OCI-LY1 (cell line): ENCODE data around the gene ZNF562.

Experiments
- H2AFZ ChIP-seq: fragments of 200-600 bp; sonication (generic), shearing (Covaris generic); 2 replicates; pipeline ENCODE4 v1.6.0; 2014; ENCODE audit warnings: antibody characterized with exemption, mild to moderate bottlenecking, low read length
- H3F3A ChIP-seq: fragments of 200-600 bp; sonication (generic), shearing (Covaris generic); 2 replicates; pipeline ENCODE4 v1.6.0; 2014; ENCODE audit warnings: mild to moderate bottlenecking, antibody characterized with exemption, low read length, moderate library complexity; ENCODE audit not compliant: insufficient read depth
- H3K27ac ChIP-seq: fragments of 200-600 bp; sonication (generic); 2 replicates; pipeline ENCODE4 v1.5.1; 2014; ENCODE audit warnings: low read length, mixed run types, mild to moderate bottlenecking, low read depth; ENCODE audit not compliant: poor library complexity, severe bottlenecking
- H3K27me3 ChIP-seq: fragments of 200-600 bp; sonication (generic); 2 replicates; pipeline ENCODE4 v1.6.0; 2014; ENCODE audit warnings: antibody characterized with exemption, mild to moderate bottlenecking, low read length, moderate library complexity; ENCODE audit not compliant: insufficient read depth
- H3K36me3 ChIP-seq: fragments of 200-600 bp; sonication (generic); 2 replicates; pipeline ENCODE4 v1.6.1; 2014; ENCODE audit warnings: mild to moderate bottlenecking, antibody characterized with exemption, low read length, moderate library complexity, mixed read lengths; ENCODE audit not compliant: insufficient read depth
- H3K4me1 ChIP-seq: fragments of 200-600 bp; sonication (generic); 2 replicates; pipeline ENCODE4 v1.5.1; 2014; ENCODE audit warnings: mild to moderate bottlenecking, low read length, moderate library complexity; ENCODE audit not compliant: insufficient read depth, severe bottlenecking
- H3K4me2 ChIP-seq: fragments of 200-600 bp; sonication (generic), shearing (Covaris generic); 2 replicates; pipeline ENCODE4 v1.6.1; 2014; ENCODE audit warnings: low read length
- H3K4me3 ChIP-seq: fragments of 200-600 bp; sonication (generic); 2 replicates; pipeline ENCODE4 v1.5.1; 2014; ENCODE audit warnings: low read length, low read depth, mild to moderate bottlenecking, mixed read lengths; ENCODE audit not compliant: poor library complexity, severe bottlenecking
- H3K79me2 ChIP-seq: fragments of 200-600 bp; shearing (Covaris generic); 2 replicates; pipeline ENCODE4 v1.6.1; 2016; ENCODE audit warnings: mixed run types, low read length, mixed read lengths; ENCODE audit not compliant: insufficient read depth
- H3K9ac ChIP-seq: fragments of 200-600 bp; sonication (generic), shearing (Covaris generic); 2 replicates; pipeline ENCODE4 v1.6.1; 2014; ENCODE audit warnings: mild to moderate bottlenecking, low read length, mixed read lengths
- H3K9me2 ChIP-seq: fragments of 200-600 bp; sonication (generic), shearing (Covaris generic); 2 replicates; pipeline ENCODE4 v1.6.1; 2014; ENCODE audit warnings: low read depth, mild to moderate bottlenecking, low read length, mixed read lengths
- H3K9me3 ChIP-seq: fragments of 200-600 bp; shearing (Covaris generic); 2 replicates; pipeline ENCODE4 v1.6.1; 2014; ENCODE audit warnings: low read length, mixed read lengths
- H4K20me1 ChIP-seq: fragments of 200-600 bp; sonication (generic), shearing (Covaris generic); 2 replicates; pipeline ENCODE4 v1.6.0; 2016; ENCODE audit warnings: mild to moderate bottlenecking, low read length; ENCODE audit not compliant: insufficient read depth
- CTCF ChIP-seq: fragments of 200-600 bp; sonication (generic), shearing (Covaris generic); IDR thresholded peaks from 2 replicates; pipeline ENCODE4 v1.5.1; 2017; ENCODE audit warnings: mild to moderate bottlenecking, antibody characterized with exemption, low read length, moderate library complexity, mixed read lengths
- EZH2 ChIP-seq: fragments of 200-600 bp; sonication (generic), shearing (Covaris generic); IDR thresholded peaks from 2 replicates; pipeline ENCODE4 v1.8.0; 2017; ENCODE audit warnings: borderline replicate concordance, mixed run types, mild to moderate bottlenecking, antibody characterized with exemption, low read length, moderate library complexity, mixed read lengths

Gene ZNF562

GRCh38 chr19:9645472-9645871 is 29.4 kb downstream of the ZNF562 start:
- no peaks in the 10 kb centered on the region for H4K20me1 ChIP-seq
- H3K79me2 ChIP-seq, result no peaks in the 10 kb centered on the region

GRCh38 chr19:9644472-9644871 is 30.4 kb downstream of the ZNF562 start:
- H3F3A ChIP-seq, result no peaks in the 10 kb centered on the region
- TF ChIP-seq CTCF, result no peak
- no peaks in the 10 kb centered on the region for H3K9me3 ChIP-seq
- no peaks in the 10 kb centered on the region for H3K27me3 ChIP-seq
- no peak overlapping the region for H3K27ac ChIP-seq
- H3K4me3 ChIP-seq, result no peak overlapping the region
- H3K4me1 ChIP-seq, result no peaks in the 10 kb centered on the region
- no peak overlapping the region for H2AFZ ChIP-seq
- no peak overlapping the region for H3K9ac ChIP-seq
- no peaks in the 10 kb centered on the region for H4K20me1 ChIP-seq
- no peaks in the 10 kb centered on the region for H3K9me2 ChIP-seq
- H3K79me2 ChIP-seq, result no peaks in the 10 kb centered on the region
- peaks cover 19% of the 10 kb centered on the region for H3K36me3 ChIP-seq
- no peak overlapping the region for H3K4me2 ChIP-seq

More at GRCh38 chr19:9645472-9645871, 29.4 kb downstream of the ZNF562 start:
- Histone ChIP-seq H3K4me2 (no peak overlapping the region), H3K9me3 (no peaks in the 10 kb centered on the region), H3K36me3 (peaks cover 26% of the 10 kb centered on the region), H3K27ac (no peak overlapping the region), H3K9ac (no peak overlapping the region), H3K4me1 (no peaks in the 10 kb centered on the region), H3K27me3 (no peaks in the 10 kb centered on the region), H2AFZ (no peak overlapping the region), H3K9me2 (no peaks in the 10 kb centered on the region), H3F3A (no peaks in the 10 kb centered on the region), H3K4me3 (no peak overlapping the region)
- TF ChIP-seq CTCF (peak; percentile 10; the same call in 1 of the 2 replicates), EZH2 (no peak)

- H3K9ac ChIP-seq, result no peak overlapping the region
- H3K27ac ChIP-seq, result no peak overlapping the region
- H3K9me3 ChIP-seq, result no peaks in the 10 kb centered on the region
- no peak overlapping the region for H3K4me3 ChIP-seq
- H3F3A ChIP-seq, result no peaks in the 10 kb centered on the region
- H3K4me2 ChIP-seq, result no peak overlapping the region
- H2AFZ ChIP-seq, result no peak overlapping the region
- H3K4me1 ChIP-seq, result no peaks in the 10 kb centered on the region
- H4K20me1 ChIP-seq, result no peaks in the 10 kb centered on the region
- H3K9me2 ChIP-seq, result no peaks in the 10 kb centered on the region
- H3K79me2 ChIP-seq, result no peaks in the 10 kb centered on the region
- H3K27me3 ChIP-seq, result no peaks in the 10 kb centered on the region
- H3K36me3 ChIP-seq, result no peaks in the 10 kb centered on the region; the same call in 1 of the 2 replicates
- TF ChIP-seq EZH2 (no peak), CTCF (no peak)
Observed at GRCh38 chr19:9641810-9642209, 33.1 kb downstream of the ZNF562 start.
